NCI-H2081 (cell line): ENCODE measurements around the gene DNASE2B.
A peak's percentile ranks its signal among the peaks of the same experiment; 100 is the strongest.

Experiments
- DNase-seq, 2 experiments: peaks; one replicate each; lab custom pipeline; 2025; lab: John Stamatoyannopoulos, UW

The DNASE2B gene

DNA sequence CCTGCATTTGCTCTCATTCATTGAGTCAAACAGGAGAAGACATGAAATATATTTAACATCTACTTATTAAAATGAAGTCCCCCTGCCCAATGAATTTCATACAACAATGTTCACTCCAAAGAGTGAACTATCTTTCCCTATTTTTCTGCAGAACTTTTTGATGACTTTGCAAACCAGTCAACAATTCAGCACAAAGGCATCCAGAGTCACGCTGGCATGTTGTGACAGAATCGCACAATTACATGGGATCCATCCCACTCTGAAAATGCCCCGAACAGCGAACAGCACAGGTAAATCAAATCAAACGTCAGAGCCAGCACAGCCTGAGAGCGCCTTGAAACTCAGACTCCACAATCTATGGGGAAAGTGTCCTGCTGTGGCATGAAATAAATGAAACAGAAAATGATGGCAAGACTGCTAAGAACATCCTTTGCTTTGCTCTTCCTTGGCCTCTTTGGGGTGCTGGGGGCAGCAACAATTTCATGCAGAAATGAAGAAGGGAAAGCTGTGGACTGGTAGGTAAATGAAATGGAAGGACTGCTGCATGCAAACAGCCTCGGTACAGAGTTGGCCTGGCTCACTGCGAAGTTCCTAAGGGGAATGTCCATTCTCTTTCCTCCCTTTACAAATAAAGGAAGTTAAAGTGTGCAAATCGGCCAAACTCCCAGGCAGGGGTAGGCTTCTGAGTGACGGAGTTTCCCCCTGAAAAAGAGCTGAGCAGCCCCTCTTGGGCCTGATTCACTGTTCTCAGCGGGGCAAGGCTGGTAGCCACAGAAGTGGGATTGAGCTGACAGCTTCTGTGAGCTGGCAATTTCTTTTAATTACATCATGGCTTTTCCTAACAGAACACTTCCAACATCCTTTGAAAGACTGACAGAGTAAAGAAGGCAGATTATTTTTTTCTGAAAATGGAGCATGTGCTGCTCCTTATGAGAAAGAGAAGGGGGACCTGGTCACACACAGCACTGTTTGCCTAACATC is at the start of gene DNASE2B:
DNASE2B (plus strand) TSS at position 310 of the 981 bp plus-strand sequence; CDS start at position 391, 81 bp downstream.
- no peak for DNase-seq

DNA sequence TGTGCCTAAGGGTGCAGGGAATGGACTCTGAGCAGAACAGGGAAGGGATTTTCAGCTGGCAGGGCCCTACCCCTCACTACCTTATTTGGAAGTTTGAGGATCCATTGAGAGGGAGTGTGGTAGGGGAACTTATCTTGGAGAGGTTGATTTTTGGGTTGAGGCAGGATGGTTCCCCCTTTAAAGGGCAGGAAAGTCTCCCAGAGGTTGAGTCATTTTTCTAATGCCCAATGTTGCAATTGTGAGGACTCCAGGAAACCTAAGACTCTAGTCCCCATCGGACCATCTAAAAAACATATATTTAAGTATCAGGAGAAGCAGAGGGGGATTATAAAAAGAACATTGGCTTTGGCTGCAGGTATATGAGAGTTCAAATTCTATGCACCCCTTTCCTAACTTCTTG is 49.5 kb upstream of the DNASE2B start:
- DNase-seq, result no peak

- no peak for DNase-seq
These were observed 48.2 kb upstream of the DNASE2B start for GRCh38 chr1:84350104-84350503.

DNA sequence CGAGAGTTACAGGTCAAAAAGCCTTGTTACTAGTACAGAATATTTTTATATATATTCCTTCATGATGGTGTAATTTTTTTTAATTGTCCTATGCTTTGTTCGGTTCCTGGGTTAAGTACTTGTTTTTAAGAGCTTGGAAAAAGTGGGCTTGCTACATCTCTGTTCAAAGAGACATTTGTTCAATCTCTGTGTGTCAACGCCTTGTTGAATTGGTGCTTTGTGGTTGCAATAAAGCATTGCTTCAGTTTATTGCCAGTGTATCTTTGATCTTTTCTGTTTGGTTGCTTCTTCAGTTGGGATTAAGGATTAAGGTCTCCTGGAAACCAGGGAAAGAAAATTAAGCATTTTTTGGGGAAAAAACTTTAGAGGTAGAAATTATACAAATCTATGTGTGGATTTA is 47.7 kb upstream of the DNASE2B start:
- no peak for DNase-seq

- no peak for DNase-seq
These were observed 45.8 kb upstream of the DNASE2B start for GRCh38 chr1:84352298-84353106.

DNA sequence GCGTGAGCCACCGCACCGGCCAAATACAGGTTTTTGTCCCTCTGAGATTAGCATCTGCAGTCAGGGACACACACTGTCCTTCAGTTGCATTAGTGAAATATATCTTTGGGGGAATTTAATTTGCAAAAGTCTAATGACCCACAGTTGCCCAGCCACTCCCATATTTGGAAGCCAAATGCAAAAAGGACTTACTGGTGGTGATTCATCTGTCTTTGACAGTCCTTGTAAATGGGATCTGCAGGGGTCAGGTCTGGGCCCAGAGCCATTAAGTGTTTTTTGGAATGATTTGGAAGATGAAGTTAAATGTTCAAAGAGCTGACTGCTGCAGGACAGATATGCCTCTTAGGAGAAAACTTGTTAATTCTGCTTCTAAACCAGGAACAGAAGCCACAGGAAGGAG is 44.6 kb upstream of the DNASE2B start:
- DNase-seq, result no peak

- DNase-seq, result no peak
These were observed 42.7 kb upstream of the DNASE2B start for GRCh38 chr1:84355556-84355955.

- DNase-seq, result no peak
These were observed 41.4 kb upstream of the DNASE2B start for GRCh38 chr1:84356881-84357280.

- no peak for DNase-seq
These were observed 39.6 kb upstream of the DNASE2B start for GRCh38 chr1:84358695-84359094.

DNA sequence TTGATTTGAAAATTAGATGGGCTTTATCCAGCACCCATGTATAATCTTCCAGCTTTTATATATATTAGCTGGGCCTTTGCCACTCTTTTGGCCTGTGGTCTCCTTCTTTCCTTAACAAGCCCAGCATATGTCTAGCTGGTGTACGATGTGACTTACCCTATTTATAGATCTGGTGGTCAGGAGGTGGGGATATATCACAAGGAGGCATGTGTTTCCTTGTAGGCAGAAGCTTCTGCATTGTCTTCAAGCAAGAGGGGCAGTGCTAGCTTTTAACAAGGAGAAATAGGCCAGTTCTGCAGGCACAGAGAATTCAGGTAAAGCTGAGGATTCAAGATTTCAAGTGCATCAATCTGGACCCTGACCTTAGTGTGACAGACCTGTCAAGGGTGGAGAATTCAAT is 38.0 kb upstream of the DNASE2B start:
- DNase-seq, result no peak

GRCh38 chr1:84361796-84362195 is 36.5 kb upstream of the DNASE2B start:
- no peak for DNase-seq

- peak in 1 of 2 experiments; percentile 11 for DNase-seq
These were observed 35.3 kb upstream of the DNASE2B start for GRCh38 chr1:84363019-84363418.

DNA sequence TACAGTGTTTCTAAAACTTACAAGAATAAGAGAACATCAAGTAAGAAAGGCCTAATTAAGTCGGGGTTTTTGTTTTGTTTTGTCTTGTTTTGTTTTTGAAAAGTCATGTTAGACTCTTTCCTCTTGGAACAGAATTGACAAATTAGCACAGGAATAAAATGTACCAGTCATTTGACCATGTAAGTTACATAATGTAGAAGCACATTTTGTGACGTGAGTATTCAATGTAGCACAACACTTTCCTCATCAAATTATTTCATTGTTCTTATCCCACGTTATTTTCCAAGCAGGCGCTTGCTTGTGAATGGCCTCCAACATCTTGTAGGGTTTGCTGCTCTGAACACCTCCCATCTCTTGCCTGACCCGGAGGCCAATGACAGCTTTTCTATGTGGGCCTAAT is 34.7 kb upstream of the DNASE2B start:
- DNase-seq, result no peak

GRCh38 chr1:84365225-84366221 is 32.8 kb upstream of the DNASE2B start:
- peak in 1 of 2 experiments; percentile 17 for DNase-seq

DNA sequence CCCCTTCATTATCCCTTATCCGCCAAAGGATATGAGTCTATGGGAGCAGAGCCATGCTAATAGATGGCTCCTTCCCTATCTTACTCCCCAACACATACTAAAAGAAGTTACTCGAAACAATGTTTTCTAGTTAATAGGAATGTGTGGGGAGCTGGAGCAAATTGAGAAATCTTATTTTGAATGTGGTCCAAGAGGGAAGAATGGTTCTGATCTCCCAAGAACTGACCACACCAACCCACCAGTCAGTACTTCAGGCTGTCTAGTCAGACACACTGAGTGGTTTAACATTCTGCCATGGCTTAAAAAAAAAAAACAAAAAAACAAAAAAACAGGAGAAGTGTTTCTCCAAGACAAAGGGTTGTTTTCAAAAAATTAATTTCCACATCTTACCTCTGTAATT is 31.5 kb upstream of the DNASE2B start:
- no peak for DNase-seq

DNA sequence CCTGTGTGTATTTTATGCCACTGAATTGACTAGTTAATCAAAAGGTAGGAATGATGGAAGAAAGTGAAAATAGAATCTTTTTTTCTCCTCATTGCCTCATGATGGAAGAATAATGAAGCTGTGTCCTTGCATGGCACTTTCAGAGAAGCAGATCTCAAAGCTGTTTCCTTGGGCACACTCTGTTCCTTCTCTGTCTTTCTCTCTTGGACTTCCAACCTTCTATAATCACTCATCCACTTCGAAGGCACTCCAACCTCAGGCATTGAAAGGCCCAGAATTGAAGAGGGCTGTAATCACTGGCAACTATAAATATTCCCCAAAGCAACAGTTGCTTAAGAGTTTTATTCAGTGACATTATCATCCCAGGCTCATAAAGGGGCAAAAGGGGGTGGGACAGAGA is 31.1 kb upstream of the DNASE2B start:
- no peak for DNase-seq

GRCh38 chr1:84368441-84368840 is 29.8 kb upstream of the DNASE2B start:
- no peak for DNase-seq

DNA sequence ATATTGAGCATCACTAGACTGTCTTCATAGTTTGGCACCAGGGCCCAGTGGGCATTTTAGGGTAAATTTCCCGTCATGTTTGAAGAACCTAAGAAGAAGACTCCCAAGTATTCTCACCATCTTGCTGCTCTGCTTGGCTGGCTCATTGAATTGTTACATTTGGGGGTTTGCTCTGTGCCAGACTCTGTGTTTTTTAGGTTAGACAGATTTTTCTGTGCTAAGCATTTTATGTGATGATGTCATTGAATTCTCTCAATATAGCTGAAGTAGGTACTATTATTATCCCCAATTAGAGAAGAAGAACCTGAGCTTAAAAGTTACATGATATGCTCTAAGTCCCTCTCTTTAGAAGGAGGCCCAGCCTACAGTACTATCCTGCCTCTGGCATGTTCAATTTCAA is 28.0 kb upstream of the DNASE2B start:
- DNase-seq, result no peak

GRCh38 chr1:84370831-84371394 is 27.4 kb upstream of the DNASE2B start:
- no peak for DNase-seq

DNA sequence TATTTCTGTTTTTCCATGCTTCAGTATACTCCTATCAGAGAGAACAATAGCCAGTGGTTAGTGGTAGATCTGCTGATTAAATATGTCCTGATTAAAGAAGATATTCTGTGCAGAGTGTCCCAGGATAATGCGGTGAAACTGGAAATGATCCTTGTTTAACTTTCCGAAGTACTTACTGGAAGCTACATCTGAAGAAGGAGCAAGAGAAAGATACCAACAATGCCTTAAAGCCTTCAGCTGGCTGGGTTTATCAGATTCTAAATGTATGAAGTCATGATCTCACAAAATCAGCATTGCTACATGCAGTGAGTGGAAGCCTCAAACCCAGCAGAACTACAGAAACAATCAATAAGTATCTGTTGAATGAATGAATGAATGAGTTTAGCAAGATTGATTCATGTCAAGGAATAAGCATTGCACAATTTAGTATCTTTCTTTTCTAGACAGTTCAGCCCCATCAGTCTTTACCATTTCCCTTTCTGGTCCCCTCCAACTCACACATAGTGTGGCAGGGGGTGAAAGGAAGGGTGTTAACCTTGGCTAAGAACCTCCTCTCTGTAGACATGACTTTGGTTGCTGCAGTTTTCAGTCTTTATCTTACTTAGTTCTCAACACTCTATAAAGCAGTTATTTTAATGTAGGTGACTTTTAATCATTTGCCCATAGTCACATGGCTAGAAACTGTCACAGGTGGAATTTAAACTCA is 24.7 kb upstream of the DNASE2B start:
- DNase-seq, result no peak
